H1 (cell line): ENCODE measurements around the gene RNF224. TPM values are rescaled to one million over a fixed set of nuclear protein-coding genes. Genes with fewer than 3 reads are reported as not detected.

Source experiments
- BRCA1 ChIP-seq: IDR thresholded peaks from 2 replicates; pipeline ENCODE4 v1.6.1; 2012; ENCODE audit warnings: low read depth, low read length, improper control_type of control experiment
- CHD2 ChIP-seq: IDR thresholded peaks from 2 replicates; pipeline ENCODE4 v1.6.1; 2012; ENCODE audit warnings: low read length, improper control_type of control experiment
- CREB1 ChIP-seq: IDR thresholded peaks from 2 replicates; pipeline ENCODE4 v1.6.1; 2012; ENCODE audit warnings: inconsistent platforms
- FOSL1 ChIP-seq: IDR thresholded peaks from 2 replicates; pipeline ENCODE4 v1.6.1; 2011; ENCODE audit warnings: mild to moderate bottlenecking, low read depth, low read length, moderate library complexity; ENCODE audit not compliant: insufficient read depth
- GABPA ChIP-seq: IDR thresholded peaks from 2 replicates; pipeline ENCODE4 v1.6.1; 2011; ENCODE audit warnings: mild to moderate bottlenecking, low read length, moderate library complexity, borderline replicate concordance; ENCODE audit not compliant: insufficient read depth
- GTF2F1 ChIP-seq: IDR thresholded peaks from 2 replicates; pipeline ENCODE4 v1.6.1; 2012; ENCODE audit warnings: low read depth, low read length, improper control_type of control experiment, borderline replicate concordance
- MAFK ChIP-seq: IDR thresholded peaks from 2 replicates; pipeline ENCODE4 v1.6.1; 2012; ENCODE audit warnings: low read depth, mild to moderate bottlenecking, improper control_type of control experiment, low read length
- POLR2AphosphoS5 ChIP-seq: IDR thresholded peaks from 2 replicates; pipeline ENCODE4 v1.6.1; 2011; ENCODE audit warnings: low read depth, low read length
- SAP30 ChIP-seq: fragments of 300-600 bp; sonication (generic); IDR thresholded peaks from 2 replicates; pipeline ENCODE4 v1.7.1; 2012; ENCODE audit warnings: low read length, moderate library complexity, mild to moderate bottlenecking, inconsistent platforms; ENCODE audit not compliant: insufficient read depth, insufficient replicate concordance
- SIRT6 ChIP-seq: IDR thresholded peaks from one replicate; pipeline ENCODE4 v1.7.1; 2012; ENCODE audit warnings: low read length, inconsistent platforms
- SP1 ChIP-seq: IDR thresholded peaks from 2 replicates; pipeline ENCODE4 v1.6.1; 2011; ENCODE audit warnings: low read depth, low read length
- TAF7 ChIP-seq: optimal IDR thresholded peaks from 2 replicates; pipeline ENCODE3; 2011; ENCODE audit warnings: low read depth, mild to moderate bottlenecking, inconsistent platforms, low read length, moderate library complexity, borderline replicate concordance
- TCF12 ChIP-seq: IDR thresholded peaks from 2 replicates; pipeline ENCODE4 v1.6.1; 2011; ENCODE audit warnings: low read depth, mild to moderate bottlenecking, low read length
- polyA plus RNA-seq, 7 experiments: library from polyadenylated mRNA; depleted of rRNA in 3 of 7; stranded (reverse) in 5 of 7; unstranded in 2 of 7; fragments of >200 nt in 5 of 7; fragments of 200-250 nt in 2 of 7; gene quantifications; 1 replicate in 5 of 7; 2 replicates in 1 of 7; 4 replicates in 1 of 7; pipeline versions ENCODE4 v1.2.1 to v1.2.3, GENCODE V29; 2011 to 2013; ENCODE audit warnings: missing spikeins in 2 of 7, mixed read lengths in 2 of 7
- total RNA-seq: library from RNA; stranded (reverse); fragmentation: NEBNext Ultra II Directional; extraction: Animal tissue kit (Norgen Biotek cat#: 25700); gene quantifications from 2 replicates; pipeline ENCODE4 v1.2.1, GENCODE V29; 2021

The RNF224 gene
- total and polyA plus RNA-seq, 2 of the 8 experiments (the other 6 are each of a cell fraction or from before 2014, with no cell fraction given): 0.24 TPM; not detected in 1

DNA sequence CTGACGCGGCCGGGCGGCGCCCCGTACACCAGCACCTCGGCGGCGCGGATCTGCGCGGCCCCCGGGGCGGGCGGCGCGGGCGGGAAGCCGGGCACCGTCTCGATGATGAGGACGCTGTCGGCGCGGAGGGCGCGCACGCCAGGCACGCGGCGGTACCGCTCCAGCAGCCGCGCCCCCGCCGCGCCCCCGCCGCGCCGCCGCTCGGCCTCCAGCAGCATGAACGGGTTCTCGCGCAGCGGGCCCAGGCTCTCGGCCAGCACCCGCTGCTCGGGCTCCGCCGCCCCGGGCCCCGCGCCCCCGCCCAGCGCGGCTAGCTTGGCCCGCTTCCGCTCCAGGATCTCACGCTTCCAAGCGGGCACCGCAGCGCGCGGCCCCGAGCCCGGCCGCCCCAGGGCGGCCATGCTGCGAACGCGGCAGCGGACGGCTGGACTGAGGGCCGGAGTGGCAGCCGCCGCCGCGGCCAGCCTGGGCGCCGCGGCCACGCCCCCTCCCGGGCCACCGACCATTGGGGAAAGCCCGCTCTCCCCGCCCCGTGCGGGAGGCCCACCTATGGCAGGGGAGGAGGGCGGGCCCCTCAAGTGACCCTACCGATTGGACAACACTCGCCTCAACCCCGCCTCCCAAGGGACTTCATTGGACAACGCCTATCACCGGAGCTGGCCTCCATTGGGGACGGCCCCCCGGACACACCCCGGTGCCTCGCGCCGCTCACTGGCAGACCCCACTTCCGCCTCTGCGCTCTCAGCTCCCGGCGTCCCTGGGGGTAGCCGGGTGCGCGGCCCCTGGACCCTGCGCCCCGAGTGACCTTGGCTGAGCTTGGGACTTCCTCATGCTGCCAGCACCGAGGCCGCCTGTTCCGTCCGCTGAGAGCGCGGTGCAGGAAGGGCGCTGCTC is 26.7 kb upstream of the RNF224 start, which contains the start of gene TPRN (continued):
- no peak for TF ChIP-seq TCF12
- peak; percentile 47; the same call in 1 of the 2 replicates for TF ChIP-seq CREB1
- TF ChIP-seq FOSL1: no peak
- TF ChIP-seq TAF7: peak; percentile 97
- no peak for TF ChIP-seq SIRT6
- TF ChIP-seq GABPA: peak; percentile 34; the same call in 1 of the 2 replicates
- TF ChIP-seq GTF2F1: peak; percentile 74; the same call in 1 of the 2 replicates
- TF ChIP-seq BRCA1: no peak
- no peak for TF ChIP-seq MAFK
- TF ChIP-seq POLR2AphosphoS5: peak; percentile 35
- peak; percentile 96 for TF ChIP-seq SP1
- no peak for TF ChIP-seq SAP30
- peak; percentile 83 for TF ChIP-seq CHD2
- TF ChIP-seq, all 59 proteins: peak for 18
